HepG2 (cell line): Measurements from ENCODE around the gene DUS1L. TPM values are rescaled to one million over a fixed set of nuclear protein-coding genes. Genes with fewer than 3 reads are reported as not detected.

Experiments used
- AFF4 ChIP-seq: sonication (generic); formaldehyde crosslinking; IDR thresholded peaks from 2 replicates; pipeline ENCODE4 v1.4.0; 2020; ENCODE audit warnings: missing genetic modification reagents
- CENPBD1 ChIP-seq: sonication (generic); formaldehyde crosslinking; IDR thresholded peaks from 2 replicates; pipeline ENCODE4 v1.8.0; 2022; ENCODE audit warnings: missing genetic modification reagents, low read depth, mild to moderate bottlenecking, borderline replicate concordance
- DNMT3B ChIP-seq: conservative IDR thresholded peaks from 2 replicates; pipeline ENCODE4 v1.6.1; 2016; ENCODE audit warnings: missing biosample characterization, control low read depth
- FOXA3 ChIP-seq: IDR thresholded peaks from 2 replicates; pipeline ENCODE4 v1.6.1; 2016; ENCODE audit warnings: missing genetic modification reagents, missing compliant biosample characterization
- FOXP1 ChIP-seq, 2 experiments: fragments of 450-650 bp in 1 of 2; IDR thresholded peaks; 2 replicates each; pipeline ENCODE4 v1.6.1; 2017 to 2018; ENCODE audit warnings: antibody characterized with exemption in 1 of 2
- HIC2 ChIP-seq: sonication (generic); formaldehyde crosslinking; IDR thresholded peaks from 2 replicates; pipeline ENCODE4 v1.9.0; 2022; ENCODE audit warnings: low read depth, missing genetic modification reagents
- LCORL ChIP-seq, 2 experiments: fragments of 450-650 bp in 1 of 2; sonication (generic) in 1 of 2; formaldehyde crosslinking in 1 of 2; IDR thresholded peaks; 2 replicates each; pipeline versions ENCODE4 v1.5.0 to v1.6.1; 2017 to 2020; ENCODE audit warnings: antibody characterized with exemption in 1 of 2, missing genetic modification reagents in 1 of 2
- NRL ChIP-seq: sonication (generic); formaldehyde crosslinking; IDR thresholded peaks from 2 replicates; pipeline ENCODE4 v1.5.0; 2020; ENCODE audit warnings: missing genetic modification reagents, mild to moderate bottlenecking, moderate library complexity, borderline replicate concordance
- TFE3 ChIP-seq: IDR thresholded peaks from 2 replicates; pipeline ENCODE4 v1.6.1; 2016
- THAP9 ChIP-seq: sonication (generic); formaldehyde crosslinking; IDR thresholded peaks from 2 replicates; pipeline ENCODE4; 2020; ENCODE audit warnings: missing genetic modification reagents, mild to moderate bottlenecking, borderline replicate concordance
- UBTF ChIP-seq: sonication (generic); formaldehyde crosslinking; IDR thresholded peaks from 2 replicates; pipeline ENCODE4 v1.4.0; 2020; ENCODE audit warnings: mild to moderate bottlenecking, missing genetic modification reagents
- ZC3H13 ChIP-seq: sonication (generic); formaldehyde crosslinking; IDR thresholded peaks from 2 replicates; pipeline ENCODE4 v1.8.1; 2023; ENCODE audit warnings: mild to moderate bottlenecking, missing genetic modification reagents, moderate library complexity
- ZNF562 ChIP-seq: sonication (generic); formaldehyde crosslinking; IDR thresholded peaks from 2 replicates; pipeline ENCODE4 v1.8.0; 2022; ENCODE audit warnings: missing genetic modification reagents, borderline replicate concordance
- ZNF709 ChIP-seq: sonication (generic); formaldehyde crosslinking; IDR thresholded peaks from 2 replicates; pipeline ENCODE4 v1.5.0; 2020; ENCODE audit warnings: mild to moderate bottlenecking, missing genetic modification reagents
- polyA plus RNA-seq, 8 experiments: library from polyadenylated mRNA; depleted of rRNA in 3 of 8; stranded (reverse) in 7 of 8; unstranded in 1 of 8; fragments of >200 nt; fragmentation: Illumina TruSeq in 4 of 8; extraction: Trizol in 4 of 8; gene quantifications; 2 replicates each; pipeline versions ENCODE4 v1.2.1 to v1.2.3, GENCODE V29; 2011 to 2016; ENCODE audit warnings: low read depth in 4 of 8, missing spikeins in 1 of 8, mixed read lengths in 1 of 8; ENCODE audit not compliant: insufficient read depth in 1 of 8
- total RNA-seq, 5 experiments: library from RNA; depleted of rRNA; stranded (reverse); fragments of >200 nt; fragmentation: Illumina TruSeq; extraction: Trizol; gene quantifications; 2 replicates each; pipeline ENCODE4 v1.2.3, GENCODE V29; 2016; ENCODE audit warnings: low read depth in 1 of 5

The DUS1L gene
- total and polyA plus RNA-seq, 2 of the 13 experiments (the other 11 are each of a cell fraction or from before 2014, with no cell fraction given): 81.0 to 109 TPM

- TF ChIP-seq CENPBD1 (CRISPR knock-in tag): no peak
- TF ChIP-seq HIC2: peak; percentile 92
- TF ChIP-seq ZC3H13: peak; percentile 49; the same call in 1 of the 2 replicates
- peak; percentile 51; the same call in 1 of the 2 replicates for TF ChIP-seq UBTF
- TF ChIP-seq NRL (CRISPR knock-in tag): peak; percentile 38; the same call in 1 of the 2 replicates
- TF ChIP-seq FOXP1 (IDR thresholded peaks at IDR 0.05): no peak
- peak; percentile 27; the same call in 1 of the 2 replicates for TF ChIP-seq FOXP1 (CRISPR knock-in tag; IDR thresholded peaks at IDR 0.05)
- TF ChIP-seq TFE3 (CRISPR knock-in tag): peak; percentile 74
- no peak for TF ChIP-seq THAP9 (CRISPR knock-in tag)
- no peak for TF ChIP-seq DNMT3B (CRISPR knock-in tag)
- TF ChIP-seq LCORL (IDR thresholded peaks at IDR 0.05): no peak
- peak; percentile 73 for TF ChIP-seq LCORL (CRISPR knock-in tag; IDR thresholded peaks at IDR 0.05)
- TF ChIP-seq AFF4: peak; percentile 47
- no peak for TF ChIP-seq ZNF562 (CRISPR knock-in tag)
- peak; percentile 43; the same call in 1 of the 2 replicates for TF ChIP-seq FOXA3
- no peak for TF ChIP-seq ZNF709
Measured at GRCh38 chr17:82015311-82015971, 50.2 kb downstream of the DUS1L start (continued).
